HepG2 (cell line): ENCODE data around the gene PIM3. TPM values are rescaled to one million over a fixed set of nuclear protein-coding genes. Genes with fewer than 3 reads are reported as not detected.

Experiments
- ARID2 ChIP-seq: sonication (generic); formaldehyde crosslinking; IDR thresholded peaks from 2 replicates; pipeline ENCODE4 v1.8.1; 2022; ENCODE audit warnings: mild to moderate bottlenecking, missing genetic modification reagents, borderline replicate concordance
- ARNTL ChIP-seq: sonication (generic); formaldehyde crosslinking; IDR thresholded peaks from 2 replicates; pipeline ENCODE4 v1.4.0; 2020; ENCODE audit warnings: mild to moderate bottlenecking, missing genetic modification reagents
- DMAP1 ChIP-seq: IDR thresholded peaks from 2 replicates; pipeline ENCODE4 v1.6.1; 2016
- FOSL1 ChIP-seq: sonication (generic); formaldehyde crosslinking; IDR thresholded peaks from 2 replicates; pipeline ENCODE4 v1.9.0; 2021; ENCODE audit warnings: missing genetic modification reagents, borderline replicate concordance
- FOXJ3 ChIP-seq: sonication (generic); formaldehyde crosslinking; IDR thresholded peaks from 2 replicates; pipeline ENCODE4 v1.4.0; 2020; ENCODE audit warnings: missing genetic modification reagents, mild to moderate bottlenecking, borderline replicate concordance
- HMGA1 ChIP-seq: sonication (generic); formaldehyde crosslinking; conservative IDR thresholded peaks from 2 replicates; pipeline ENCODE4 v1.4.0; 2020; ENCODE audit warnings: missing genetic modification reagents
- ISX ChIP-seq: sonication (generic); formaldehyde crosslinking; conservative IDR thresholded peaks from 2 replicates; pipeline ENCODE4 v1.5.0; 2020; ENCODE audit warnings: missing genetic modification reagents
- MATR3 ChIP-seq: sonication (generic); formaldehyde crosslinking; IDR thresholded peaks from 2 replicates; pipeline ENCODE4 v1.4.0; 2020; ENCODE audit warnings: missing genetic modification reagents
- POLR2AphosphoS2 ChIP-seq: IDR thresholded peaks from 2 replicates; pipeline ENCODE4 v1.6.1; 2011; ENCODE audit warnings: low read depth, low read length, improper control_type of control experiment
- SMAD1 ChIP-seq: sonication (generic); formaldehyde crosslinking; IDR thresholded peaks from 2 replicates; pipeline ENCODE4 v1.4.0; 2020; ENCODE audit warnings: missing genetic modification reagents, low read depth, mild to moderate bottlenecking, borderline replicate concordance
- SMAD3 ChIP-seq: sonication (generic); formaldehyde crosslinking; IDR thresholded peaks from 2 replicates; pipeline ENCODE4 v1.4.0; 2020; ENCODE audit warnings: missing genetic modification reagents
- ZFP41 ChIP-seq: sonication (generic); formaldehyde crosslinking; IDR thresholded peaks from 2 replicates; pipeline ENCODE4 v1.4.0; 2020; ENCODE audit warnings: mild to moderate bottlenecking, missing genetic modification reagents, borderline replicate concordance
- ZNF205 ChIP-seq: IDR thresholded peaks from 2 replicates; pipeline ENCODE4 v1.6.1; 2018; ENCODE audit warnings: missing biosample characterization, missing genetic modification reagents
- polyA plus RNA-seq, 8 experiments: library from polyadenylated mRNA; depleted of rRNA in 3 of 8; stranded (reverse) in 7 of 8; unstranded in 1 of 8; fragments of >200 nt; fragmentation: Illumina TruSeq in 4 of 8; extraction: Trizol in 4 of 8; gene quantifications; 2 replicates each; pipeline versions ENCODE4 v1.2.1 to v1.2.3, GENCODE V29; 2011 to 2016; ENCODE audit warnings: low read depth in 4 of 8, missing spikeins in 1 of 8, mixed read lengths in 1 of 8; ENCODE audit not compliant: insufficient read depth in 1 of 8
- total RNA-seq, 5 experiments: library from RNA; depleted of rRNA; stranded (reverse); fragments of >200 nt; fragmentation: Illumina TruSeq; extraction: Trizol; gene quantifications; 2 replicates each; pipeline ENCODE4 v1.2.3, GENCODE V29; 2016; ENCODE audit warnings: low read depth in 1 of 5
- TF ChIP-seq, protein P1 (sequence below): sonication (generic); formaldehyde crosslinking; IDR thresholded peaks from 2 replicates; pipeline ENCODE4 v1.4.0; 2020; ENCODE audit warnings: missing genetic modification reagents, borderline replicate concordance
- TF ChIP-seq, protein P2 (sequence below): sonication (generic); formaldehyde crosslinking; IDR thresholded peaks from 2 replicates; pipeline ENCODE4 v1.5.0; 2020; ENCODE audit warnings: missing genetic modification reagents

Gene PIM3
- total and polyA plus RNA-seq, 2 of the 13 experiments (the other 11 are each of a cell fraction or from before 2014, with no cell fraction given): 21.6 to 31.2 TPM

DNA sequence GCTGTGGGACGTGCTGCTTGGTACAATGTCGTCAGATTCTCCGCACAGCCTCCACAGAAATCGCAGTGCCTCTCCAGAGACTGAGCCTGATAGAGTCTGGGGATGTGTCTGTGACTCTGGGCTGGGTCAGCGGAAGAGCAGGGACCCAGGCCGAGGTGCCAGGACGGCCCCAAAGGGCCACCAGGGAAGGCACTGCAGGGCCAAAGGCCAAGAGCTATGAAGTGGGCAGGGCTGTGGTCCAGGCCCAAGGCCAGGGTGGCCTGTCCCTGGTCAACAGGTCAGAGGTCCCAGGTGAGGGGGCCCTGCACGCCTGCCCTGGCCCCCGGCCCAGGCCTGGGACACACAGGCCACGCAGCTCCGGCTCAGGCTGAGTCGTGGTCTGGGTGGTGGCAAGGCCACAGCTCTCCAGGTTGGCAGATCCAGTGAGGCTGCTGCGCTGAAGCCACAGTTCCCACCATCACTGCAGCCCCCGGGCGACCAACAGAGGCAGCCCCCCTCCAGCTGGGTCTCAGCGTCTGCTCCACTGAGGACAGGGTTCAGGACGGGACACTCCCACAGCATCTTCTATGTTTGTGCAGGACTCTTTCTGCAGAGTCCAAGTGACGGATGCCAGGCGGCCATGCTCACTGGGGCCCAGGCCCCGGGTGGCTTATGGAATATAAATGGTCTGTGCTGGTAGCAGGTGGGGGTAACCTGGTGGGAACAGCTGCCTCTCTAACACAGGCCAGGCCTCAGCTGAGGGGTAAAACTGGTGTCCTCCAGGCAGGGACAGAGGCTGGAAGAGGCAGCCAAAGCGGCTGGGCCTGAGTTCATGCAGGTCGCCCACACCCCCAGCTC, 4.8 kb upstream of the PIM3 start (continued):
- TF ChIP-seq, protein P1, sequence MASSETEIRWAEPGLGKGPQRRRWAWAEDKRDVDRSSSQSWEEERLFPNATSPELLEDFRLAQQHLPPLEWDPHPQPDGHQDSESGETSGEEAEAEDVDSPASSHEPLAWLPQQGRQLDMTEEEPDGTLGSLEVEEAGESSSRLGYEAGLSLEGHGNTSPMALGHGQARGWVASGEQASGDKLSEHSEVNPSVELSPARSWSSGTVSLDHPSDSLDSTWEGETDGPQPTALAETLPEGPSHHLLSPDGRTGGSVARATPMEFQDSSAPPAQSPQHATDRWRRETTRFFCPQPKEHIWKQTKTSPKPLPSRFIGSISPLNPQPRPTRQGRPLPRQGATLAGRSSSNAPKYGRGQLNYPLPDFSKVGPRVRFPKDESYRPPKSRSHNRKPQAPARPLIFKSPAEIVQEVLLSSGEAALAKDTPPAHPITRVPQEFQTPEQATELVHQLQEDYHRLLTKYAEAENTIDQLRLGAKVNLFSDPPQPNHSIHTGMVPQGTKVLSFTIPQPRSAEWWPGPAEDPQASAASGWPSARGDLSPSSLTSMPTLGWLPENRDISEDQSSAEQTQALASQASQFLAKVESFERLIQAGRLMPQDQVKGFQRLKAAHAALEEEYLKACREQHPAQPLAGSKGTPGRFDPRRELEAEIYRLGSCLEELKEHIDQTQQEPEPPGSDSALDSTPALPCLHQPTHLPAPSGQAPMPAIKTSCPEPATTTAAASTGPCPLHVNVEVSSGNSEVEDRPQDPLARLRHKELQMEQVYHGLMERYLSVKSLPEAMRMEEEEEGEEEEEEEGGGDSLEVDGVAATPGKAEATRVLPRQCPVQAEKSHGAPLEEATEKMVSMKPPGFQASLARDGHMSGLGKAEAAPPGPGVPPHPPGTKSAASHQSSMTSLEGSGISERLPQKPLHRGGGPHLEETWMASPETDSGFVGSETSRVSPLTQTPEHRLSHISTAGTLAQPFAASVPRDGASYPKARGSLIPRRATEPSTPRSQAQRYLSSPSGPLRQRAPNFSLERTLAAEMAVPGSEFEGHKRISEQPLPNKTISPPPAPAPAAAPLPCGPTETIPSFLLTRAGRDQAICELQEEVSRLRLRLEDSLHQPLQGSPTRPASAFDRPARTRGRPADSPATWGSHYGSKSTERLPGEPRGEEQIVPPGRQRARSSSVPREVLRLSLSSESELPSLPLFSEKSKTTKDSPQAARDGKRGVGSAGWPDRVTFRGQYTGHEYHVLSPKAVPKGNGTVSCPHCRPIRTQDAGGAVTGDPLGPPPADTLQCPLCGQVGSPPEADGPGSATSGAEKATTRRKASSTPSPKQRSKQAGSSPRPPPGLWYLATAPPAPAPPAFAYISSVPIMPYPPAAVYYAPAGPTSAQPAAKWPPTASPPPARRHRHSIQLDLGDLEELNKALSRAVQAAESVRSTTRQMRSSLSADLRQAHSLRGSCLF: no peak
- no peak for TF ChIP-seq ZFP41 (CRISPR knock-in tag)
- no peak for TF ChIP-seq ARID2 (CRISPR knock-in tag)
- TF ChIP-seq FOSL1: no peak
- no peak for TF ChIP-seq ARNTL
- no peak for TF ChIP-seq SMAD1 (CRISPR knock-in tag)
- TF ChIP-seq DMAP1: no peak
- TF ChIP-seq SMAD3 (CRISPR knock-in tag): no peak
- TF ChIP-seq, protein P2, sequence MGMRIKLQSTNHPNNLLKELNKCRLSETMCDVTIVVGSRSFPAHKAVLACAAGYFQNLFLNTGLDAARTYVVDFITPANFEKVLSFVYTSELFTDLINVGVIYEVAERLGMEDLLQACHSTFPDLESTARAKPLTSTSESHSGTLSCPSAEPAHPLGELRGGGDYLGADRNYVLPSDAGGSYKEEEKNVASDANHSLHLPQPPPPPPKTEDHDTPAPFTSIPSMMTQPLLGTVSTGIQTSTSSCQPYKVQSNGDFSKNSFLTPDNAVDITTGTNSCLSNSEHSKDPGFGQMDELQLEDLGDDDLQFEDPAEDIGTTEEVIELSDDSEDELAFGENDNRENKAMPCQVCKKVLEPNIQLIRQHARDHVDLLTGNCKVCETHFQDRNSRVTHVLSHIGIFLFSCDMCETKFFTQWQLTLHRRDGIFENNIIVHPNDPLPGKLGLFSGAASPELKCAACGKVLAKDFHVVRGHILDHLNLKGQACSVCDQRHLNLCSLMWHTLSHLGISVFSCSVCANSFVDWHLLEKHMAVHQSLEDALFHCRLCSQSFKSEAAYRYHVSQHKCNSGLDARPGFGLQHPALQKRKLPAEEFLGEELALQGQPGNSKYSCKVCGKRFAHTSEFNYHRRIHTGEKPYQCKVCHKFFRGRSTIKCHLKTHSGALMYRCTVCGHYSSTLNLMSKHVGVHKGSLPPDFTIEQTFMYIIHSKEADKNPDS: no peak
- TF ChIP-seq FOXJ3 (CRISPR knock-in tag): no peak
- no peak for TF ChIP-seq HMGA1 (CRISPR knock-in tag)
- no peak for TF ChIP-seq POLR2AphosphoS2
- no peak for TF ChIP-seq MATR3 (CRISPR knock-in tag)
- no peak for TF ChIP-seq ZNF205 (CRISPR knock-in tag)
- no peak for TF ChIP-seq ISX (CRISPR knock-in tag)
